Thoracic aorta (tissue), 2 donors: ENCODE data around the gene KRTAP13-2. TPM values are rescaled to one million over a fixed set of nuclear protein-coding genes. Genes with fewer than 3 reads are reported as not detected.

Experiments
- ATAC-seq: fragments of 150-250 bp; one replicate; pipeline ENCODE4 v1.8.0; 2017; ENCODE audit warnings: low read depth; ENCODE audit not compliant: insufficient number of reproducible peaks, low FRiP score
- DNase-seq: peaks from one replicate; pipeline ENCODE4 v3.0.0-alpha.2; 2020; ENCODE audit warnings: low spot score
- H3K27ac ChIP-seq, 2 donors: fragments of 200-600 bp; sonication (generic); 1 replicate in 1 of 2; 2 replicates in 1 of 2; pipeline ENCODE4 v1.5.1; 2016; ENCODE audit warnings: mild to moderate bottlenecking in 2 of 2, moderate library complexity in 2 of 2
- H3K27me3 ChIP-seq: fragments of 200-600 bp; sonication (generic); replicated peaks from 2 replicates; pipeline ENCODE4 v1.6.0; 2016; ENCODE audit warnings: mild to moderate bottlenecking; ENCODE audit not compliant: insufficient read depth
- H3K36me3 ChIP-seq: fragments of 200-600 bp; sonication (generic); one replicate; pipeline ENCODE4 v1.5.1; 2016
- H3K4me1 ChIP-seq, 2 donors: fragments of 200-600 bp; sonication (generic); 1 replicate in 1 of 2; 2 replicates in 1 of 2; pipeline versions ENCODE4 v1.5.1 to v1.6.0; 2016; ENCODE audit warnings: low read depth in 2 of 2, mild to moderate bottlenecking in 1 of 2; ENCODE audit not compliant: control insufficient read depth in 1 of 2
- H3K4me3 ChIP-seq: fragments of 200-600 bp; sonication (generic); 2 replicates; pipeline ENCODE4 v1.5.1; 2016; ENCODE audit warnings: mild to moderate bottlenecking
- H3K9me3 ChIP-seq: fragments of 200-600 bp; sonication (generic); 2 replicates; pipeline ENCODE4 v1.5.1; 2016
- total RNA-seq, 2 donors: library from RNA; depleted of rRNA; stranded (reverse); fragments of >200 nt; gene quantifications; one replicate each; pipeline versions ENCODE4 v1.1.0 to v1.2.3, GENCODE V29; 2016
- TF ChIP-seq, protein P1 (sequence below): fragments of 200-600 bp; sonication (generic); IDR thresholded peaks from one replicate; pipeline ENCODE4 v1.5.1; 2019; ENCODE audit warnings: antibody characterized with exemption

Gene KRTAP13-2
- total RNA-seq, result not detected

DNA sequence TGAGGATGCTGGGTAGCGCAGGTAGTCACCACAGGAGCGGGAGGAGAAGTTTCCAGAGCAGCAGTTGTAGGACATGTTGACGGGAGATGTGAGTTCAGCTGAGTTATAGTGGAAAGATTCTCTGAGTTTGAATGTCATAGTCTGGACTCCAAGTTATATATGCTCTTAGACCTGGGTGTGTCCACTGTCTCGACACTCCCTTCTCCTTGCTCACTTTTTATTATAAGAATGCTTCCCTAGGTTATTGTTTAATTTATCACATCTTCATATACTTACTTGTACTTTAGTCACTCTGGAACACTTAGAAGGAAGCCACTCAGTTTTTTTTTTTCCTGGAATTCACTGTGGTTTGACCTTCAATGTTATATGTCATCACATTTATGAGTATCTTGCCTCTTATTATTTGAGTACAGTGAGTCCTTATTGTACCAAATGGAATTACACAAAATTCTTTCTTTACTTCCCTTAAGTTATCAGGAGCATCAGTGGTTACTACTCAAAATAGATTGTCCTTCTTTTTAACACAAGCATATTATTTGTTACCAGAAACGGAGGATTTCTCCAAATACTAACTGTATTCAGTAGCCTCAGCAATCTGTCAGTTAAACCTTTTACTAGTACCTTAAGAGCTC, at the start of gene KRTAP13-2:
Gene KRTAP13-2 (minus strand): TSS at position 133 of the 632 bp plus-strand sequence. CDS start 58 bp downstream, at position 75.
- no peak within 1 kb of the TSS for H3K4me3 ChIP-seq
- H3K36me3 ChIP-seq, result no peaks in the 10 kb centered on the region
- DNase-seq (no peak), ATAC-seq (no peak)
- H3K27ac ChIP-seq, result no peak within 1 kb of the TSS
- no peaks in the 10 kb centered on the region for H3K4me1 ChIP-seq
- no peaks in the 10 kb centered on the region for H3K27me3 ChIP-seq
- no peaks in the 10 kb centered on the region for H3K9me3 ChIP-seq
- TF ChIP-seq, protein P1, sequence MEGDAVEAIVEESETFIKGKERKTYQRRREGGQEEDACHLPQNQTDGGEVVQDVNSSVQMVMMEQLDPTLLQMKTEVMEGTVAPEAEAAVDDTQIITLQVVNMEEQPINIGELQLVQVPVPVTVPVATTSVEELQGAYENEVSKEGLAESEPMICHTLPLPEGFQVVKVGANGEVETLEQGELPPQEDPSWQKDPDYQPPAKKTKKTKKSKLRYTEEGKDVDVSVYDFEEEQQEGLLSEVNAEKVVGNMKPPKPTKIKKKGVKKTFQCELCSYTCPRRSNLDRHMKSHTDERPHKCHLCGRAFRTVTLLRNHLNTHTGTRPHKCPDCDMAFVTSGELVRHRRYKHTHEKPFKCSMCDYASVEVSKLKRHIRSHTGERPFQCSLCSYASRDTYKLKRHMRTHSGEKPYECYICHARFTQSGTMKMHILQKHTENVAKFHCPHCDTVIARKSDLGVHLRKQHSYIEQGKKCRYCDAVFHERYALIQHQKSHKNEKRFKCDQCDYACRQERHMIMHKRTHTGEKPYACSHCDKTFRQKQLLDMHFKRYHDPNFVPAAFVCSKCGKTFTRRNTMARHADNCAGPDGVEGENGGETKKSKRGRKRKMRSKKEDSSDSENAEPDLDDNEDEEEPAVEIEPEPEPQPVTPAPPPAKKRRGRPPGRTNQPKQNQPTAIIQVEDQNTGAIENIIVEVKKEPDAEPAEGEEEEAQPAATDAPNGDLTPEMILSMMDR, result no peak

DNA sequence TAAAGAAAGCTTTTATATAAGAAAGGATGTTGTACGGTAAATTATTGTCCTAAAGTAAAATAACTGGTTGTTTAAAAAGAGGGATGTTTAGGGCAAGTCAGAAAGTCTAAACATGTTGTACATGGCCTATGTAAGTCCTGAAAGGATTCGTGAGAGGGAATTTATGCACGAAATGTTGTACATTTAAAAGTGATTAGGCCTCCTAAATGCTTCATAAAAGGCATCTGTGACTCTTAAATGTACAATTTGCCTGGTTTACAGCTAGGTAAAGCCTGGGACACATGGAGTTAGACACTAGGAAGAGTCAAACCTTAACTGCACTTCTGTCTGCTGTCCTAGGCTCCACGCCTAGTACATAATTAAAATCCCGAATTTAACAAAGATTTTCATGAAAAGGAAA, 43.9 kb upstream of the KRTAP13-2 start:
- H3K36me3 ChIP-seq, result no peaks in the 10 kb centered on the region
- ATAC-seq (no peak), DNase-seq (no peak)
- no peak overlapping the region for H3K27ac ChIP-seq
- H3K9me3 ChIP-seq, result no peaks in the 10 kb centered on the region
- no peaks in the 10 kb centered on the region for H3K4me1 ChIP-seq
- H3K4me3 ChIP-seq, result no peak overlapping the region
- TF ChIP-seq, protein P1, result no peak
- H3K27me3 ChIP-seq, result no peaks in the 10 kb centered on the region

DNA sequence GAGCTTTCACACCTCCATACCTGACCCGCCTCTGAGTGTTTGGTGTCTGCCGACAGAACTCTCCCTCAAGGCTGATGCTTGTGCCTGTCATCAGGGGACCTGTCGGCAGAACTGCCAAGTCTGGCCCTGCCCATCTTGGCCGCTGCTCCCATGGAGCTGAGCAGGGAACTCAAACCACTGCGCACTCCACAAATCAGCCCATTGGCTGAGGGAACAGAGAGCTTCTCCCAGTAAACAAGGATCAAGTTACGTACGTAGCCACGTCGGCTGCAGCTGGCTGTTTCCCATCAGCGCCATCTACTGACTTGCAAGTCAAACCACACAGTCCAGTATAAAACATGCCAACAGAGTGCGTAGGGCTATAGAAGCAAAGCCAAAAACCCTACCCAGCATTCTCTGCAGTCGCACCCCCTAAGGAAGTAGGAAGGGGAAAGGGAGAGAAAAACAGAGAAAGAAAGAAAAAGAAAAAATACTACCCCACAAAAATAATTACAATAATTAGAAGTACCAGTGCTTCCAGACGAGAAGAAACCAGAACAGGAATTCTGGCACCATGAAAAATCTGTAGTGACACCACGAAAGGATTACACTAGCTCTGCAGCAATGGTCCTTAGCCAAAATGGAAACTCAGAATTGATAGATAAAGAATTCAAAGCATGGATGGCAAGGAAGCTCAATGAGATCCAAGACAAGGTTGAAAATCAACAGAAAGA, 36.9 kb upstream of the KRTAP13-2 start:
- no peaks in the 10 kb centered on the region for H3K36me3 ChIP-seq
- DNase-seq (no peak), ATAC-seq (no peak)
- H3K4me1 ChIP-seq, result no peaks in the 10 kb centered on the region
- no peaks in the 10 kb centered on the region for H3K27me3 ChIP-seq
- H3K9me3 ChIP-seq, result no peaks in the 10 kb centered on the region
- TF ChIP-seq, protein P1, result no peak
- H3K27ac ChIP-seq, result no peak overlapping the region
- H3K4me3 ChIP-seq, result no peak overlapping the region

GRCh38 chr21:30395731-30396130, 23.7 kb upstream of the KRTAP13-2 start, which contains the start of gene KRTAP13-1:
TSS of gene KRTAP13-1 (plus strand) at chr21:30396031. CDS start at chr21:30396087, 56 bp downstream.
- DNase-seq, result no peak

DNA sequence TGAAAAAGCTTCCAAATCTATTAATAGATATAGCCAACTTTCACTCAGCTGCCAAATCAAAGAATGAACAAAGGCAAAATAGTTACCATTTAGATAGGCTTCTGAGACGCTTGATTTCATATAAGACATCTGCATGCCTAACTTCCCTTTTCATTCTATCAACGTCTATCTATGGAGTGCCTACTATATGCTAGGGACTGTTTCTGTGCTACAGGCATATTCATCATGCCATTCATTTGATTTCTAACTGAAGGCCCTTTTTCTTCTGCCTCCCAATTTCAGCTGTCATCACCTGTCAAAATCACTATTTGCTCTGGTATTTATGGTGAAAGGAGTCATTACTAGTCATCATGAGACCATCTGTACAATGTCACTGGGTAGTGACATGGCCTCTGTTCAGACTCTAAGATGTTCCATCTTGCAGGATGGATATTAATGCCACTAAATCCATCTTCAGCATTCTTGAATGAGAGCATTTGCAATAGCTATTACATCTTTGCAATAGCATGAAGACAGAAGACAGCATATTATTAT, 19.5 kb upstream of the KRTAP13-2 start:
- ATAC-seq, result no peak

More at GRCh38 chr21:30395731-30396130, 23.7 kb upstream of the KRTAP13-2 start, which contains the start of gene KRTAP13-1:
- no peaks in the 10 kb centered on the region for H3K9me3 ChIP-seq
- TF ChIP-seq, protein P1, result no peak
- no peak within 1 kb of the TSS for H3K4me3 ChIP-seq
- ATAC-seq, result no peak
- no peaks in the 10 kb centered on the region for H3K36me3 ChIP-seq
- H3K27ac ChIP-seq, result no peak within 1 kb of the TSS
- no peaks in the 10 kb centered on the region for H3K27me3 ChIP-seq
- H3K4me1 ChIP-seq, result no peaks in the 10 kb centered on the region

More for the DNA sequence above, 19.5 kb upstream of the KRTAP13-2 start:
- H3K27ac ChIP-seq, result no peak overlapping the region
- no peaks in the 10 kb centered on the region for H3K4me1 ChIP-seq
- no peaks in the 10 kb centered on the region for H3K27me3 ChIP-seq
- H3K4me3 ChIP-seq, result no peak overlapping the region
- no peaks in the 10 kb centered on the region for H3K36me3 ChIP-seq
- TF ChIP-seq, protein P1, result no peak
- DNase-seq, result no peak
- H3K9me3 ChIP-seq, result no peaks in the 10 kb centered on the region
